NT2/D1 (cell line): Measurements from ENCODE around the gene CD93.

Experiments
- SUZ12 ChIP-seq: IDR thresholded peaks from 2 replicates; pipeline ENCODE4 v1.6.1; 2011; ENCODE audit not compliant: insufficient read length, insufficient read depth; ENCODE audit errors: extremely low read depth
- YY1 ChIP-seq: IDR thresholded peaks from 2 replicates; pipeline ENCODE4 v1.6.1; 2011; ENCODE audit not compliant: insufficient read length, insufficient read depth
- ZNF274 ChIP-seq: IDR thresholded peaks from 2 replicates; pipeline ENCODE4 v1.6.1; 2011; ENCODE audit warnings: mild to moderate bottlenecking, low read depth, low read length

DNA sequence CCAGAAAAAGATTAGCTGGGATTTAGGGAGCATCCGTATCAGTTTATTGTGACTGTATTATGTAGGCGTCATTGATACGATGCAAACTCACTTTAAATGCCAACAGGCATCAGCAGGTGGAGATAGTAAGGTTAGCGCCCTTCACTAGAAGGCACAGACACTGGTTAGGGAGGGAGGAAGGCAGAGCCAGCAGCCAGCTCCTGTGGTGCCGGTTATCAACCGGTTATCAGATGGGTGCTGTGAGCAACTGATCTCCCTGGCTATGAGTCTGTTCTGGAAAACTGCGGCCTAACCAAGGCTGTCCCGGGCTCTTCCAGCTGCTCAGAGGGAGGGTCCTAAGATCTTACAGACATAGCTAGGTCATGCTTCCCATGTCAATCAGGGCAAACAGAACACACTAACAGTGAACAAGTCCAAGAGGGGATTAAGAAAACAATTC lies 47.5 kb upstream of the CD93 start:
- TF ChIP-seq ZNF274 (no peak), SUZ12 (no peak), YY1 (no peak)
